Measurements from ENCODE around the gene PCNX4.

DNA sequence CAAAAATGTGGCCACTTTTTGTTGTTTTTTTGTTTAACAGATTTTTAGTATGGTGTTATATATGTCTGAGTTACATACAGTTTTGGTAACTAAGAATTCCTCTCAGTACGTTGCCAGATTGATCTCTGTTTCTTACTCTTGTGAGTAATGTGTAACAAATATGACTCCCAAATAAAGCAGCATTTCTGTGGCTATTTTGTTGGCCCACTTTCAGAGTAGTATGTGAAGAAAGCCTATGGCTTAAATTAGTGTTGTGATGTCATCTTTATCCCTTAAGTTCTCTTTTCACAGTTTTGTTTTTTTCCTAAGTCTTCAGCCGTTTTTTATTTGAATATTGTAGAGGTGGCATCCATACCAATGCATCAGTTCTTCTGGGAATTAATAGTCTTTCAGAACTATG lies 10.7 kb downstream of the PCNX4 start:
- TF ChIP-seq, protein P1, sequence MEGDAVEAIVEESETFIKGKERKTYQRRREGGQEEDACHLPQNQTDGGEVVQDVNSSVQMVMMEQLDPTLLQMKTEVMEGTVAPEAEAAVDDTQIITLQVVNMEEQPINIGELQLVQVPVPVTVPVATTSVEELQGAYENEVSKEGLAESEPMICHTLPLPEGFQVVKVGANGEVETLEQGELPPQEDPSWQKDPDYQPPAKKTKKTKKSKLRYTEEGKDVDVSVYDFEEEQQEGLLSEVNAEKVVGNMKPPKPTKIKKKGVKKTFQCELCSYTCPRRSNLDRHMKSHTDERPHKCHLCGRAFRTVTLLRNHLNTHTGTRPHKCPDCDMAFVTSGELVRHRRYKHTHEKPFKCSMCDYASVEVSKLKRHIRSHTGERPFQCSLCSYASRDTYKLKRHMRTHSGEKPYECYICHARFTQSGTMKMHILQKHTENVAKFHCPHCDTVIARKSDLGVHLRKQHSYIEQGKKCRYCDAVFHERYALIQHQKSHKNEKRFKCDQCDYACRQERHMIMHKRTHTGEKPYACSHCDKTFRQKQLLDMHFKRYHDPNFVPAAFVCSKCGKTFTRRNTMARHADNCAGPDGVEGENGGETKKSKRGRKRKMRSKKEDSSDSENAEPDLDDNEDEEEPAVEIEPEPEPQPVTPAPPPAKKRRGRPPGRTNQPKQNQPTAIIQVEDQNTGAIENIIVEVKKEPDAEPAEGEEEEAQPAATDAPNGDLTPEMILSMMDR (IDR thresholded peaks at IDR 0.05) = no peak
- TF ChIP-seq POLR2A (IDR thresholded peaks at IDR 0.05) = no peak

Measured in tibial nerve (tissue), 3 donors.